Gastrocnemius medialis (tissue), 4 donors: ENCODE data around the gene TAF11. TPM values are rescaled to one million over a fixed set of nuclear protein-coding genes. Genes with fewer than 3 reads are reported as not detected.
A peak's percentile ranks its signal among the peaks of the same experiment; 100 is the strongest.
"Not testable (repeated sequence)": the region's sequence is repeated elsewhere in the genome, so short reads cannot be mapped to it uniquely, and the experiment has no call there.

Source experiments
- ATAC-seq, 2 donors: fragments of 150-250 bp; one replicate each; pipeline ENCODE4 v1.9.1; 2016
- DNase-seq, 2 donors: peaks; one replicate each; pipeline ENCODE4 v3.0.0-alpha.2; 2019
- H3K27ac ChIP-seq, 4 donors: fragments of 200-600 bp; sonication (generic); 1 replicate in 1 of 4; 2 replicates in 3 of 4; pipeline ENCODE4 v1.5.1; 2016 to 2018; ENCODE audit warnings: mild to moderate bottlenecking in 2 of 4, moderate library complexity in 1 of 4
- H3K27me3 ChIP-seq, 3 donors: fragments of 200-600 bp; sonication (generic) in 2 of 3; 1 replicate in 1 of 3; 2 replicates in 2 of 3; pipeline versions ENCODE4 v1.5.1 to v1.6.0; 2016 to 2019; ENCODE audit warnings: mild to moderate bottlenecking in 1 of 3, moderate library complexity in 1 of 3
- H3K36me3 ChIP-seq, 2 donors: fragments of 200-600 bp; sonication (generic) in 1 of 2; one replicate each; pipeline ENCODE4 v1.5.1; 2017 to 2018
- H3K4me1 ChIP-seq, 2 donors: fragments of 200-600 bp; sonication (generic) in 1 of 2; one replicate each; pipeline ENCODE4 v1.5.1; 2016 to 2017; ENCODE audit warnings: mild to moderate bottlenecking in 2 of 2
- H3K4me3 ChIP-seq, 4 donors: fragments of 200-600 bp; sonication (generic) in 3 of 4; 1 replicate in 1 of 4; 2 replicates in 3 of 4; pipeline ENCODE4 v1.5.1; 2016 to 2019; ENCODE audit warnings: mild to moderate bottlenecking in 2 of 4
- H3K9me3 ChIP-seq, 3 donors: fragments of 200-600 bp; sonication (generic) in 2 of 3; 1 replicate in 1 of 3; 2 replicates in 2 of 3; pipeline ENCODE4 v1.5.1; 2016 to 2019
- CTCF ChIP-seq, 5 experiments: fragments of 450-650 bp in 3 of 5; fragments of 200-600 bp in 2 of 5; sonication (generic) in 2 of 5; IDR thresholded peaks in 4 of 5; conservative IDR thresholded peaks in 1 of 5; 1 replicate in 4 of 5; 2 replicates in 1 of 5; pipeline ENCODE4 v1.5.1; 2016 to 2019; ENCODE audit warnings: antibody characterized with exemption in 5 of 5, mild to moderate bottlenecking in 3 of 5, moderate library complexity in 3 of 5
- POLR2A ChIP-seq, 2 donors: fragments of 450-650 bp; IDR thresholded peaks; one replicate each; pipeline ENCODE4 v1.6.1; 2017; ENCODE audit warnings: antibody characterized with exemption in 2 of 2, mild to moderate bottlenecking in 2 of 2, moderate library complexity in 2 of 2
- in situ Hi-C, 4 donors: fragments of 200-750 bp; cut with MboI; loops; one replicate each; pipeline versions ENCODE4 v1.15.0 to v1.8.0; 2017; ENCODE audit warnings: low sequenced_read_pairs in 4 of 4
- intact Hi-C: fragments of 100-400 bp; cut with DNase I; formaldehyde crosslinking; loops from one replicate; pipeline ENCODE4 v1.15.1; 2023; ENCODE audit warnings: low total_unique reads
- total RNA-seq, 4 donors: library from RNA; depleted of rRNA; stranded (reverse); fragments of >200 nt; gene quantifications; one replicate each; pipeline versions ENCODE4 v1.1.0 to v1.2.3, GENCODE V29; 2016

The TAF11 gene
- total RNA-seq, 4 donors from 2014 or later = 23.2 to 32.6 (median 24.0) TPM

GRCh38 chr6:34852406-34853085 lies 35.3 kb downstream of the TAF11 start:
- ATAC-seq = no peak
- Histone ChIP-seq H3K27me3 (no peaks in the 10 kb centered on the region), H3K4me3 (no peak overlapping the region), H3K4me1 (peaks cover 21 to 25% of the 10 kb centered on the region in 2 donors), H3K27ac (no peak overlapping the region), H3K36me3 (peaks cover 2 to 23% of the 10 kb centered on the region in 2 donors), H3K9me3 (no peaks in the 10 kb centered on the region)
- DNase-seq = no peak
- TF ChIP-seq POLR2A (IDR thresholded peaks at IDR 0.05) = no peak
- no peak for TF ChIP-seq CTCF (IDR thresholded peaks at IDR 0.05 in 4 of 5, conservative IDR thresholded peaks at IDR 0.05 in 1 of 5)
- in situ Hi-C loops = no loop called here
- intact Hi-C loops = no loop called here

GRCh38 chr6:34851361-34851760 lies 36.5 kb downstream of the TAF11 start:
- TF ChIP-seq POLR2A (IDR thresholded peaks at IDR 0.05) = no peak
- no peak for TF ChIP-seq CTCF (IDR thresholded peaks at IDR 0.05 in 4 of 5, conservative IDR thresholded peaks at IDR 0.05 in 1 of 5)
- ATAC-seq (no peak), DNase-seq (no peak)
- H3K4me1 ChIP-seq = peaks cover 26 to 27% of the 10 kb centered on the region in 2 donors
- no peaks in the 10 kb centered on the region for H3K27me3 ChIP-seq
- H3K9me3 ChIP-seq = no peaks in the 10 kb centered on the region
- peaks cover 0 to 11% of the 10 kb centered on the region in 2 donors for H3K36me3 ChIP-seq
- H3K4me3 ChIP-seq = no peak overlapping the region
- in situ Hi-C loops (no loop called here), intact Hi-C loops (no loop called here)
- peak overlapping the region in 1 of 4 donors; percentile 28 for H3K27ac ChIP-seq

- H3K4me3 ChIP-seq, in situ Hi-C loops, intact Hi-C loops, H3K9me3 ChIP-seq, H3K27me3 ChIP-seq, H3K36me3 ChIP-seq: not testable (repeated sequence)
- ATAC-seq (peak; percentile 82 to 85), DNase-seq (peak; percentile 11 to 65)
- Histone ChIP-seq H3K27ac (peak overlapping the region; percentile 23 to 53 (median 50)), H3K4me1 (peaks cover 27 to 29% of the 10 kb centered on the region in 2 donors)
Observed at GRCh38 chr6:34849066-34849465, 38.8 kb downstream of the TAF11 start.

- peaks cover 0 to 13% of the 10 kb centered on the region in 2 donors for H3K4me1 ChIP-seq
- TF ChIP-seq CTCF (IDR thresholded peaks at IDR 0.05 in 4 of 5, conservative IDR thresholded peaks at IDR 0.05 in 1 of 5) = no peak
- H3K36me3 ChIP-seq = peaks cover 7 to 15% of the 10 kb centered on the region in 2 donors
- peak in 1 of 2 donors; percentile 36 for DNase-seq
- ATAC-seq = peak in 1 of 2 donors; percentile 53
- in situ Hi-C loops = no loop called here
- no peaks in the 10 kb centered on the region for H3K27me3 ChIP-seq
- H3K9me3 ChIP-seq = no peaks in the 10 kb centered on the region
- H3K4me3 ChIP-seq = no peak overlapping the region
- intact Hi-C loops = no loop called here
- peak overlapping the region; percentile 30 to 70 (median 64) for H3K27ac ChIP-seq
Observed at GRCh38 chr6:34839666-34840352, 48.0 kb downstream of the TAF11 start.

GRCh38 chr6:34837528-34837927 lies 50.3 kb downstream of the TAF11 start:
- Histone ChIP-seq H3K36me3 (peaks cover 7 to 22% of the 10 kb centered on the region in 2 donors), H3K27me3 (no peaks in the 10 kb centered on the region), H3K4me3 (no peak overlapping the region), H3K27ac (no peak overlapping the region), H3K4me1 (peaks cover 0 to 17% of the 10 kb centered on the region in 2 donors), H3K9me3 (no peaks in the 10 kb centered on the region)
- no peak for TF ChIP-seq POLR2A (IDR thresholded peaks at IDR 0.05)
- no peak for TF ChIP-seq CTCF (IDR thresholded peaks at IDR 0.05 in 4 of 5, conservative IDR thresholded peaks at IDR 0.05 in 1 of 5)
- intact Hi-C loops (no loop called here), in situ Hi-C loops (no loop called here)
- ATAC-seq (no peak), DNase-seq (no peak)
